Effector memory CD4-positive, alpha-beta T cell (primary cell): ENCODE measurements around the gene EAF1.
"Not testable (repeated sequence)": the region's sequence is repeated elsewhere in the genome, so short reads cannot be mapped to it uniquely, and the experiment has no call there.

Source experiments
- DNase-seq, 3 donors: peaks; one replicate each; pipeline ENCODE4 v3.0.0-alpha.2; 2020
- H3K27ac ChIP-seq: 2 replicates; pipeline ENCODE4 v1.7.0; 2013; ENCODE audit warnings: mild to moderate bottlenecking, low read length, moderate library complexity; ENCODE audit not compliant: insufficient read depth, poor library complexity, severe bottlenecking
- H3K27me3 ChIP-seq: replicated peaks from 2 replicates; pipeline ENCODE4 v1.7.0; 2013; ENCODE audit warnings: mild to moderate bottlenecking, low read length; ENCODE audit not compliant: insufficient read depth, control insufficient read depth, poor library complexity, severe bottlenecking
- H3K36me3 ChIP-seq: 2 replicates; pipeline ENCODE4 v1.7.0; 2013; ENCODE audit warnings: mild to moderate bottlenecking, low read length, moderate library complexity; ENCODE audit not compliant: control insufficient read depth, insufficient read depth
- H3K4me1 ChIP-seq: 2 replicates; pipeline ENCODE4 v1.7.0; 2013; ENCODE audit warnings: low read length, mild to moderate bottlenecking; ENCODE audit not compliant: control insufficient read depth, insufficient read depth, poor library complexity, severe bottlenecking
- H3K4me3 ChIP-seq: 2 replicates; pipeline ENCODE4 v1.7.0; 2013; ENCODE audit warnings: low read length, low read depth, mild to moderate bottlenecking; ENCODE audit not compliant: insufficient read depth, poor library complexity, severe bottlenecking
- H3K9me3 ChIP-seq: 2 replicates; pipeline ENCODE4 v1.7.0; 2013; ENCODE audit warnings: mild to moderate bottlenecking, low read length, moderate library complexity; ENCODE audit not compliant: control insufficient read depth
- total RNA-seq, 3 donors: gene quantifications; one replicate each; lab custom pipeline; 2026; lab: John Stamatoyannopoulos, UW

EAF1 gene
- 45.0 to 64.1 (median 50.8) reads per million in 3 donors for total RNA-seq

DNA sequence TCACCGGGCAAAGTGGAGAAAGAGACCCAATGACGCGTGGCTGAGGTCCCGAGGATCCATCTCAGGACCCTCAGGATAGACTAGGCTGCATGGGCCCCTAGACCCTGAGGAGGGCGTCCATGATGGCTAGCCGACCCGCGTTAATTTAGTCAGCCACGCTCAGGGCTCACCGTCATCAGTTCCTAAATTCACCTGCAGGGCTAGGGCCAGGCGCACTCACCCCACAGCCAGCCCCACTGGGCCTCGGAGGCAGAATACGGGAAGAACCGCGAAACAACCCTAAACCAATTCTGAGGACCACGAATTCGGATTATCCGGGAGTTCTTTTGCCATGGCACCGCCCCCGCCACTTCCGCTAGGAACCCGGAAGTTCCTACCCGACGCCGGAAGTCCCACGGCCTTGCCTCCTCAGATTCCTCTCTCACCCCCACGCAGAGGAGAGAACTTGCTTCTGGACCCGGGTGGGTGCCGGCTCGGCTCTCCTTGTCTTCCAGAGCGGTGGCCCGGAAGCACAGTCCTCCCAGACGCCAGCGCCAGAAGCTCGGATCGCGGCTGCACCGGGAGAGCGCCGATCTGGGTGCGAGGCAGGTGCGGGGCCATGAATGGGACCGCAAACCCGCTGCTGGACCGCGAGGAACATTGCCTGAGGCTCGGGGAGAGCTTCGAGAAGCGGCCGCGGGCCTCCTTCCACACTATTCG, at the start of gene EAF1, which contains the start of gene METTL6:
TSS of gene EAF1 (plus strand) at position 417 of the 699 bp plus-strand sequence. CDS start at position 599, 182 bp downstream.
TSS of gene METTL6 (minus strand) at position 363 of the 699 bp plus-strand sequence. CDS start 1,033 bp downstream, outside the sequence.
- H3K27ac ChIP-seq = peak within 1 kb of the TSS; percentile 82
- H3K36me3 ChIP-seq = peaks cover 15% of the 10 kb centered on the region
- peaks cover 13% of the 10 kb centered on the region for H3K4me1 ChIP-seq

GRCh38 chr3:15377961-15378791, 49.2 kb upstream of the EAF1 start:
- Histone ChIP-seq H3K4me3 (no peak overlapping the region), H3K27me3 (no peaks in the 10 kb centered on the region), H3K9me3 (no peaks in the 10 kb centered on the region), H3K4me1 (peaks cover 3% of the 10 kb centered on the region), H3K27ac (peak overlapping the region; percentile 89), H3K36me3 (no peaks in the 10 kb centered on the region)
- peak; percentile 92 to 94 (median 92) for DNase-seq

More for the DNA sequence above, at the start of gene EAF1, which contains the start of gene METTL6:
- peak within 1 kb of the TSS; percentile 82 for H3K4me3 ChIP-seq
- H3K9me3 ChIP-seq = no peaks in the 10 kb centered on the region
- H3K27me3 ChIP-seq = no peaks in the 10 kb centered on the region
- DNase-seq = peak; percentile 72 to 81 (median 76)

DNA sequence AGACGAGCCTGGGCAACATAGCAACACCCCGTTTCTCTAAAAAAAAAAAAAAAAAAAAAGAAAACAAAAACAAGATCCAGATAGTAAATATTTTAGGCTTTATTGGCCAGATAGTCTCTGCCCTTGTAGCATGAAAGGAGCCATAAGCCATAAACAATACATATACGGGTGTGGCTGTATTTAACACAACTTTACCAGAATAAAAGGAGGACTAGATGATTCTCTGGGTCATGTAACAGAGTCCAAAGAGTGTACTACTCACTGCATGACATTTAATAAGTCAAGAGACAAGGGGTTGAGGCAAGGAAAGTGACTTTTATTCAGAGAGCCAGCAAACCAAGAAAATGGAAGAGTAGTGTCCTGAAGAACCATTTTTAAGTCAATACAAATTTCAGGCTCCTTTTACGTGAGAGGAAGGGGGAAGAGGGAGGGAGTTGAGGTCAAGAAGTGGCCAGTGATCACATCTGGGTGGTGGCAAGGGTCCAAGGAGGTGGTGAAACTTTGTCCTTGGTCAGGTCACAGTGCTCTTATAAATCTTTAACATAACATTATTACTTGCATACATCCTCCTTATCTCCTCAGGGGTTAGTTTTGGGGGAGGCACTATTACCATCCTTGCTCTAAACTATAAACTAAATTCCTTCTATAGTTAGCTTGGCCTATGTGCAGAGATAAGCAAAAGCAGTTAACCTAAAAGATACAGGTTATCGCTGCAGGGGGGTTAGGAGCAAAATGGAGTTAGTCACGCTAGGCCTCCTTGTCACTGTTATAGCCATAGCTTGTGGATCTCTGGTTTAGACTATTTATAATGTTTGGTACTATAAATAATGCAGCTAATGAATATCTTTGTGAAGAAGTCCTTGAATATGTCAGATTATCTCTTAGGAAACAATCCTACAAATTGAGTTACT, 46.2 kb upstream of the EAF1 start:
- no peaks in the 10 kb centered on the region for H3K27me3 ChIP-seq
- no peak overlapping the region for H3K4me3 ChIP-seq
- no peaks in the 10 kb centered on the region for H3K36me3 ChIP-seq
- H3K9me3 ChIP-seq = no peaks in the 10 kb centered on the region
- DNase-seq = no peak
- H3K27ac ChIP-seq = no peak overlapping the region
- peaks cover 3% of the 10 kb centered on the region for H3K4me1 ChIP-seq

DNA sequence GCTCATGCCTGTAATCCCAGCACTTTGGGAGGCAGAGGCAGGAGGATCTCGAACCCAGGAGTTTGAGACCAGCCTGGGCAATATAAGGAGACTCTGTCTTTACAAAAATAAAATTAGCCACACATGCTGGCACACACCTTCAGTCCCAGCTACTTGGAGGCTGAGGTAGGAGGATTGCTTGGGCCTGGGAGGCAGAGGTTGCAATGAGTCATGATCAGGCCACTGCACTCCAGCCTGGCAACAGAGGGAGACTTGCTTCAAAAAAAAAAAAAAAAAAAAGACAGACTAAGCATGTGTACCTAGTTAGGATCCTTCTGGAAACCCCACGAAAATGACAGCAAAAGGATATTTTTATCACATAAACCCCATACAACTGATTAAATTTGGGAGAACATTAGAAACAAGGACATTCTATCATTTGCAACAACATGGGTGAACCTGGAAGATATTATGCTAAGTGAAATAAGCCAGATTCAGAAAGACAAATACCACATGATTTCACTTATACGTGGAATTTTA, 44.9 kb upstream of the EAF1 start:
- no peaks in the 10 kb centered on the region for H3K27me3 ChIP-seq
- H3K4me1 ChIP-seq = peaks cover 3% of the 10 kb centered on the region
- H3K36me3 ChIP-seq = no peaks in the 10 kb centered on the region
- H3K9me3 ChIP-seq = no peaks in the 10 kb centered on the region
- no peak for DNase-seq
- no peak overlapping the region for H3K4me3 ChIP-seq
- no peak overlapping the region for H3K27ac ChIP-seq

DNA sequence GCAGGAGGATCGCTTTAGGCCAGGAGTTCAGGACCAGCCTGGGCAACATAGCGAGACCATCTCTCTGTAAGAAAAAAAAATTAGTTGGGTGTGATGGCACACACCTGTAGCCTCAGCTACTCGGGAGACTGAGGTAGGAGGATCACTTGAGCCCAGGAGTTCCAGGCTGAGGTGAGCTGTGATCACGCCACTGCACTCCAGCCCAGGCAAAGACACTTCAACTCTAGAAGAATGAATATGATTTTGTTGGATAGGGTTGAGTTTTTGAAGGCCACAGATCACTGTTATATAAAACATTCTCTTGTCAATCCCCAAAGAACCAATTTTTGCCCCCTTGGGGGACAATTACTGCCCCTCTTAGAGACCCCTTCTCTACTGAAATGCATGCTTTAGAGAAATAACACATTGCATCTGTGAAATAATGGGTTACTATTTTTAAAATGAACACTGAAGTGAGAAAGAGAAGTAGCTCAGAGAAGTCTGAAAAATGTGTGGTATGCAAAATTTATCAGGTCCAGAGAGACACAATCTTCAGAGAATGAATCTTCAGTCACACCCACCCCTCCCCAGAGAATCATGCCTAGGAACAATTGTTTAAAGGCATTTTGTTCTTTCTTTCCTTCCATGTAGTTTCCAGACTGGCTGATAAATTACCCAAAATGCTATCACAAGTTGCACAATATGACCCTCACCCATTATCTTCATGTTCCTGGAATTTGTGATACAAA, 42.7 kb upstream of the EAF1 start:
- DNase-seq = no peak
- Histone ChIP-seq H3K27me3 (no peaks in the 10 kb centered on the region), H3K27ac (no peak overlapping the region), H3K4me1 (no peaks in the 10 kb centered on the region), H3K4me3 (no peak overlapping the region), H3K36me3 (no peaks in the 10 kb centered on the region), H3K9me3 (no peaks in the 10 kb centered on the region)

DNA sequence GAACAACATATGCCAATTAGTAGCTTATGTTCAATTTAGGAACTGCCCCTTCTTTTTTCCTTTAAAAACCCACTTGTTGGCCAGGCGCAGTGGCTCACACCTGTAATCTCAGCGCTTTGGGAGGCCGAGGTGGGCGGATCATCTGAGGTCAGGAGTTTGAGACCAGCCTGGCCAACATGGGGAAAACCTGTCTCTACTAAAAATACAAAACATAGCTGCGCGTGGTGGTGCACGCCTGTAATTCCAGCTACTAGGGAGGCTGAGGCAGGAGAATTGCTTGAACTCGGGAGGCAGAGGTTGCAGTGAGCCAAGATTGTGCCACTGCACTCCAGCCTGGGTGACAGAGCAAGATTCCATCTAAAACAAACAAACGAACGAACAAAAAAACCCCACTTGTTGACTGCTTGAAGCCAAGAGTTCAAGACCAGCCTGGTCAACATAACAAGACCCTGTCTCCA, 42.1 kb upstream of the EAF1 start:
- DNase-seq, H3K36me3 ChIP-seq, H3K9me3 ChIP-seq, H3K27me3 ChIP-seq, H3K27ac ChIP-seq, H3K4me1 ChIP-seq, H3K4me3 ChIP-seq: not testable (repeated sequence)

GRCh38 chr3:15385901-15386653, 41.3 kb upstream of the EAF1 start:
- Histone ChIP-seq H3K9me3 (no peaks in the 10 kb centered on the region), H3K27ac (no peak overlapping the region), H3K4me1 (no peaks in the 10 kb centered on the region), H3K36me3 (no peaks in the 10 kb centered on the region), H3K27me3 (no peaks in the 10 kb centered on the region), H3K4me3 (no peak overlapping the region)
- no peak for DNase-seq

GRCh38 chr3:15386654-15386955, 40.8 kb upstream of the EAF1 start:
- not testable (repeated sequence) for H3K4me1 ChIP-seq, H3K27ac ChIP-seq, H3K4me3 ChIP-seq, H3K9me3 ChIP-seq, H3K27me3 ChIP-seq, H3K36me3 ChIP-seq, DNase-seq
